T-helper 1 cell treated with Interleukin-12 subunit alpha and Interleukin-12 subunit beta and Interleukin-4 antibody, amounts not matched to agents 30 ng/mL and 1 ng/mL, for 36 hours (primary cell): ENCODE results near the gene IQSEC1. TPM values are rescaled to one million over a fixed set of nuclear protein-coding genes. Genes with fewer than 3 reads are reported as not detected.

Experiments
- intact Hi-C: fragments of 100-400 bp; cut with micrococcal nuclease; formaldehyde crosslinking; loops from one replicate; pipeline ENCODE4 v1.15.1; 2024
- total RNA-seq: library from RNA; stranded (reverse); gene quantifications from 2 replicates; pipeline ENCODE4 v1.2.3, GENCODE V29; 2022

IQSEC1 gene
- total RNA-seq, 1 donor from 2014 or later: 54.4 TPM

GRCh38 chr3:13032206-13032605, 41.0 kb downstream of the IQSEC1 start:
- intact Hi-C loops: no loop called here

GRCh38 chr3:13031621-13032020, 41.6 kb downstream of the IQSEC1 start:
- intact Hi-C loops: no loop called here

GRCh38 chr3:13030684-13031083, 42.5 kb downstream of the IQSEC1 start:
- intact Hi-C loops: no loop called here

- intact Hi-C loops: no loop called here
Observed at GRCh38 chr3:13028010-13028821, 45.0 kb downstream of the IQSEC1 start.

GRCh38 chr3:13027154-13027553, 46.1 kb downstream of the IQSEC1 start:
- intact Hi-C loops: no loop called here

DNA sequence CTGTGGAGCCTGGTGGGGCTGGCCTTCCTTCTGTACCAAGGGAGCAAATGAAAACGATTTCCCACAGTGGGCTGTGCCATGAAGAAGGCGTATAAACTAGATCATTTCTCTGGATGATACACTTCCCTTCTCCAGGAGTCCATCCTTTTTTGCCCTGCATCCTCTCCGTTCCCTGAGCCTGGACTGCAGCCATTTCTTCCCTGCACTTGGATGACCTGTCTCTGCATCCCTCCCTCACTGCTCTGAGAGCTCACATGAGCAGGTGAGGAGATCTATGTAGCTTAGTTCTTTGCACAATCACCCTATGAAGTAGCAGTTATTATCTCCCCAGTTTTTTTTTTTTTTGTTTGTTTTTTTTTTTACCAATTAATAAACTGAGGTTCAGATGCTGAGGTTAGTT, 46.7 kb downstream of the IQSEC1 start:
- intact Hi-C loops: no loop called here

DNA sequence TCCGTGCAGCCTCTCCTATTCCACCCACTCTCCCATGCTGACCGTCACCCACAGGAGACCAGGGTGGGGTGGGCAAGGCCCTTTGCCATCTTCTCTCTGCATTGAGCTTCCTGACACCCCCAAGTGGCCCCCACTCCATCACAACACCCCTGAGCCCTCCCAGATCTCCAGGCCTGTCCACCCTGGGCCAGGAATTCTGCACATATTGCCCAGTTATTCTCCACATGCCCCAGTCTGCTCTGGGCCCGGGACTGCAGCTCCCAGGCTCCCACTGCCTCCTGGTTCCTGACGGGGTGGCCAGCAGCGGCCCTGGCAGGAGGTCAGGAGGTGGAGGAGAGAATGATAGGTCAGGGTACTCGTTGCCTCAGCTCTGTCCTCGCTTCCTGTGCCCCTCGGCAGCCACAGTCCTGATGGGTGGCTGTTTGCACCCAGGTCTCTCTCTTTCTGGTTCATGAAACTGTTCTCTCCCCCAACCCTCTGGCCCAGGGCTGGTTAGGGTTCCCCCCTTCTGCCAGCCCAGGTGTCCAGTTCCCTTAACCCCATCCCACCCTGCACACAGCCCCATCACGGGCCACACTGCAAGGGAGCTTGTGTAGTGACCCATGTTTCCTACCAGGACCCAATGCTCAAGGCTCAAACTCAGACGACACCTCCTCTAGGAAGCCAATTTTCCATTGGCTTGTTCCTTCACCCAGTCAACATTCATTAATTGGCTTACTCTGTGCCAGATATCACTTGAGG, 47.3 kb downstream of the IQSEC1 start:
- intact Hi-C loops: no loop called here

DNA sequence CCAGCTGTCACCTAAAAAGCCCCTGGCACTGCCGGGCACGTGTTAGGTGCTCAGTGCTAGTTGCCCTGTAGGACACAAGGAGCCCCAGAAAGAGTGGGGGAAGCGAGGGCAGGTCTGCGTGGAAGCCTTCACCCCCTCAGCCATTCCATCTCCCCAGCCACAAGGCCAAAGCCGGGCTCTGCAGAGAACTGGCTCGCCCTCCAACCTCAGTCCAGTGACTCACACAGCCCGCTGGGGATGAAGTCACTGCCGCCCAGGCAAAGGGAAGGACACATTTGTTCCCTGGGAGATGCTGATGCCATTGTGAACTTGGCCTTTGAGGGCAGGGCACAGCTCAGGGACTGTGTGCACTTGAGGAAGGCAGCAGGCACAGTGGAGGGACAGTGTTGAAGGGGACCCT, 48.1 kb downstream of the IQSEC1 start:
- intact Hi-C loops: no loop called here

- intact Hi-C loops: no loop called here
Observed at GRCh38 chr3:13024765-13025065, 48.5 kb downstream of the IQSEC1 start.

DNA sequence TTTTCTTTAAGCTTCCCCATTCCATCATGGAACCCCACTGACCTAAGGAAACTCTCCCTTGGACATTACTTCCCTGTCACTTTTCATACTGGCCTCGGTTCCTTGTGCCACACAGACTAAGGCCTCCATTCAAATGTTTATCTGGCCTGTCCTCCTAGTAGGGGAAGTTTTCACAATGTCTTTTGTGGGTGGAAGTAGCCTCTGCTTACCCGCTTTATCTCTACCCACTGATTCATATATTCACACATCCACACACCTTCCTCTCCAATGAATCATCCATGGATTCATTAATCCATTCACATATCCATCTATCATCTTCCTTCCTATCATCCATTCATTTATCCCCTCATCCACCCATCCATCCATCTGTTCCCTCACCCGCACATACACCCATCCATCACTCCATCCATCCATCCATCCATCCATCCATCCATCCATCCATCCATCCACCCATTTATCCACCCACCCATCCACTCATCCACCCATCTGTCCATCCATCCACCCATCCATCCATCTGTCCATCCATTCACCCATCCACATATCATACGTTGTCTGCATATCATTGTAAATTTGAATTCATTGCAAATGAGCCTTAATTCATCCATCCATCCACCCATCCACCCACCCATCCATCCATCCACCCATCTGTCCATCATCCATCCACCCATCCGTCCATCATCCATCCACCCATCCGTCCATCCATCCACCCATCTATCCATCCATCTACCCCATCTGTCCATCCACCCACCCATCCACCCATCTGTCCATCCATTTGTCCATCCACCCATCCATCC, 49.1 kb downstream of the IQSEC1 start:
- intact Hi-C loops: no loop called here

DNA sequence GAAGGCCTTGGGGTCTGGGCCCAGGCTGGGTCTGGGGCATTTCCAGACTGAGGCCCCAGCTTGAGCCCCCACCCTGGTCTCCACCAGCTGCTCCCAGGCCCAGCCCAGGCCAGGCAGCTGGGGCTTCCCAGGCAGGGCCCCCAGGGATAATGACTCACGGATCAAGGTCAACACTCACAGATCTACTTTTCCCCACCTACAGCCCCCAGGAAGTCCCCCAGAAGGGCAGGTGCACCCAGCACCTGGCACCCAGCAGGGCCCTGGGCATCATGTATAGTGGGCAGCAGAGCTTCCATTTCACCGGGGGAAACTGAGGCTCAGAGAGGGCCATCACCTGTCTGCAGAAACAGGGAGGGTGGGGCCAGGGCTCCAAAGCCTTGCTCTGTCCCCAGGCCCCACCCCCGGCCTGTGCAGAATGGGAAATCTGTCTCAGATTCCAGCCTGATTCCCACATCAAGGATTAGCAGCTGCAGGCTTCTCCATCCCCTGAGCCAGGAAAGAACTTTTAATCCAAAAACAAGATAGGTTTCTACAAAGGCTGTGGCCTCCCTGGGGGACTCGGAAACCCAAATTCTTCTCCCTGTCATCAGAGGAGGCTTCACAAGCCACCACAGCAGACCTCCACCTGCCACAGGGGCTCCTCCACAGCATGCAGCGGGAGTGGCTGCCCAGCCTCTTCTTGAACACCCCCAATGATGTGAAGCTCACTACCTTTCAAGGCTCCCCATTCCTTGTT, 49.8 kb downstream of the IQSEC1 start:
- intact Hi-C loops: no loop called here

DNA sequence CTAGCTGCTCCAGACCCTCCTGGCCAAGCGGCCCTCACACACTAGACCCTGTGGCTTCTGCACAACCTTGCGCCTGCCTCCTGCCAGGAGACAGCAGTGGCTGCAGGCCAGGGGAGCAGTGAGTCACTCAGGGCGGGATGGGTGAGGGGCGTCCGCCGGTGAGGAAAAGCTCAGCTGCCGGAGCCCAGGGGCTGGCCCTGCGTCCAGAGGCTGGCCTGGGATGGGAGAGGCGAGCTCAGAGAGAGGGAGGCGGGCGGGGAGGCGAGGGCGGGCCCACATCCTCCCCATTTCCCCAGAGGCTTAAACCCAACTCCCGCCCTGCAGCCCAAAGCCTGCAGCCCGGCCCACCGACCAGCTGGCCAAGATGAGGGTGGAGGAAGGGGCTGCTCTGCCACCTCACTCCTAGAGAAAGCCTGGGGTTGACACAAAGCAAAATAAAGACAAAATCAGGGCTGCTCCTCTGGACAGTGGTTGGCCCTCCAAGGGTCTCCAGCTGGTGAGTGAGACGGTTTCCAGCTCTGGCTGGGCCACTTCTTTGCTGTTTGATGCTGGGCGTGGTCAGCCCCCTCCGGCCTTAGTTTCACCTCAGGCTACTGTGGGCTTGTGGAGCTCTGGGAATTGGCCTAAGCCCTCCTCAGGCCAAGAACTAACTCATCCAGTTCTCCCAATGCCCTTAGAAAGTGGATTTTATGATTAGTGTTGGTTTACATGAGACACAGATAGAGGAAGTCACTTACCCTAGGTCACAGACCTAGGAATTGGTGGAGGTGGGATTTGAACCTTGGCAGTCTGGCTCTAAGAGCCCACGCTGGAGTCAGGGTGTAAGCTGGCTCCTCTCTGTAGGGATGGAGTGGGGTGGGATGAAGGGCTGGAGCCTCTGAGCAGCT, 50.6 kb downstream of the IQSEC1 start:
- intact Hi-C loops: no loop called here

DNA sequence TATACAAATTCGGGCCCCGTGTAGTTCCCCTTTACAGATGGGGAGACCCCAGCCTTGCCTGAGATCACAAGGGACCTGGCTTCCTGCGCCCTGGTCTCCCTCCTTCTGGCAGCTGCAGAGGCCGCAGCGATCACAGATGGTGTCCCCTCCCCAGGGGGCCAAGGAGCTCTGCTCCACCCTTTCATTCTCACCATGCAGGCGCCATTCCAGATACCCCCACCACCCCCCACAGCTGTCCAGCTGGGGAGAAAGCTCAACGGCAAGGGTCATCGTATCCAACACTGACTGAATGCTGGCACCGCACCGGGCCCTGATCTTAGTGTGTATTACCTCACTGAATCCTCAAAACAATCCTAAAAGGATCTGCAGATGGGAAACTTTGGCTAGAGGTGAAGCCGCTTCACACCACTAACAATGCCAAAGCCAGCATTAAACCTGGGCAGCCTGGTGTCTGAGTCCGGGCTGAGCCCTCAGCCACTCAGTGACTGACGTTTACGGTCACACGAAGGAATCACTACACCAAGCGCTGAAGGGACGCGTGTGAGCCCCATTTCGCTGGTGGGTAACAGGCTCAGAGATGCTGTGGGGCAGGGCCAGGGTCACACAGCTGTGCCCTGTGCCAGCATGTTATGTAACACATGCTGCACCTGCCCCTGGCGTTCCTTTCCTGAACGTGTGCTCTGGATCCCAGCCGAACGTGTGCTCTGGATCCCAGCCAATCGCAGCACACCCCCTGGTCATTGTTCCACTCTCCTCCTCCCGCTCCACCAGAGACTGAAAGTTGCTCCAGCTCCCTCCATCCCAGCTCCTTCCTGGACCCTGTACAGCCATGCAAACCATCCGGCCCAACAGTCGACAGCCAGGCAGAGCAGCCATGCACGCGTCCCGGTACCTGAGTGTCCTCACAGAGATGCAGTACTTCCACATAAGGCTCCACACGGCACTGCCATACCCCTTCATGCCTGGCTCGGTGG, 51.8 kb downstream of the IQSEC1 start:
- intact Hi-C loops: no loop called here

GRCh38 chr3:13020159-13020750, 53.0 kb downstream of the IQSEC1 start:
- intact Hi-C loops: no loop called here

GRCh38 chr3:13019243-13020095, 53.8 kb downstream of the IQSEC1 start:
- intact Hi-C loops: loop anchor here (5.0 to 10.0 kb wide), 5 partner anchors 435 to 1105 kb away; partner anchors contain the start of genes CHCHD4, FBLN2, TMEM43 and TSEN2

GRCh38 chr3:13018561-13019242, 54.5 kb downstream of the IQSEC1 start:
- intact Hi-C loops: loop anchor here (5.0 to 10.0 kb wide), 5 partner anchors 436 to 1106 kb away; partner anchors contain the start of genes CHCHD4, FBLN2, TMEM43 and TSEN2

GRCh38 chr3:13018043-13018451, 55.2 kb downstream of the IQSEC1 start:
- intact Hi-C loops: loop anchor here (5.0 to 10.0 kb wide), 5 partner anchors 437 to 1107 kb away; partner anchors contain the start of genes CHCHD4, FBLN2, TMEM43 and TSEN2
